Hippocampal formation (tissue), 2 donors: ENCODE data around the gene IRF8.

Experiments
- DNase-seq, 2 donors: peaks; one replicate each; lab custom pipeline; 2025; lab: John Stamatoyannopoulos, UW

IRF8 gene

DNA sequence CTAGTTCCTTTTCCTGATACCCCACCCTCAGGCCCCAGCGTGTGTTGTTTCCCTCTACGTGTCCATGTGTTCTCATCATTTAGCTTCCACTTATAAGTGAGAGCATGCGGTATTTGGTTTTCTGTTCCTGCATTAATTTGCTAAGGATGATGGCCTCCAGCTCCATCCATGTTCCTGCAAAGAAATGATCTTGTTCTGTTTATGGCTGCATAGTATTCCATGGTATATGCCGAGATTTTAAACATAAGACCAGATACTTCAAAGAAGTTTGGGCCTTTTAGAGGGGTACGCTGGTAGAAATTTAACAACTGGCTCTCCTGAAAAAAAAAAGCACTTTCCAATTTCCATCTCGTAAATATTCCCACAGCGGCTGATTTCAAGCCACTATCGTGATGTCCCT is 59.8 kb downstream of the IRF8 start:
- DNase-seq, result no peak

DNA sequence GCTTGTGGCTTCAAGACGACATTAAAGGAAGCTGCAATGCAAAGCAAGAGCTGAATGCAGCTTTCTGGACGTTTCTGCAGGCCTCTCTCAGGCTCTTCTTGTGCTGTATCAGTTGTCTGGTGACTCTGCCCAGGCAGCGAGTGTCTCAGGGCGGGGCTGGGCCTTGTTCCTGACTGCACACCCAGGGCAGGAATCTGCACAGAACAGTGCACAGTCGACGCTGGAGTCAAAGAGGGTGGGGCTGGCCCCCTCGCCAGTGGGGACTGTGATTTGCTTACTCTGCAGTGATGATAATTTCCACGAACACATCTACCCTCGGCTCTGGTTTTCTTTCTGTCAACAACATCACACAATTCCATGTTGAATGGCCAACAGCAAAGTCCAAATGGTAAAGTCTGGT is 60.7 kb downstream of the IRF8 start:
- no peak for DNase-seq

DNA sequence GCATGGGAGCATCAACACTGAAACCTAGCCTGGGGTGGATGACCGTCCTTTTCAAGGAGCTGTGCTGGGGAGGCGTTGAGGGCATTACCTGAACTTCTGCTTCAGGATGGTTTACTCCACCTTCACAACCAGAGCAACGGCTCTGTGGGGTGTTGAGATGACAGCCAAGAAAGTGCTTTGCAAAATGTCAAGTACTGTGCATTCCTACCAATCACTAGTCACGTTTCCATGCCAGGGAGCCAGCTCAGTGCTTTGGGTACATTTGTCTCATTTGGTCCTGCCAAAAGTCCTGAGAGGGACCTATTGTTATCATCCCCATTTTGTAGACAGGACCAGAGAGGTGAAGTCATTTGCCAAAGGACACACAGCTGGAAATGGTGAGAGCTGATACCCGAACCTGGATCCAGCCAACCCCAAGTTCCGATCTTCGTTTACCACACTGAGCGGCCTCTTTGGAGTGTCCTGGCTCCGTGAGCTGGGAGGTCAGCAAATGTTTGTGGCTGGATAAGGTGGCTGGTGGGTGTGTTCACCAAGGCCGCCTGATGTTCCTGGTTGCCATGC is 61.6 kb downstream of the IRF8 start:
- no peak for DNase-seq

DNA sequence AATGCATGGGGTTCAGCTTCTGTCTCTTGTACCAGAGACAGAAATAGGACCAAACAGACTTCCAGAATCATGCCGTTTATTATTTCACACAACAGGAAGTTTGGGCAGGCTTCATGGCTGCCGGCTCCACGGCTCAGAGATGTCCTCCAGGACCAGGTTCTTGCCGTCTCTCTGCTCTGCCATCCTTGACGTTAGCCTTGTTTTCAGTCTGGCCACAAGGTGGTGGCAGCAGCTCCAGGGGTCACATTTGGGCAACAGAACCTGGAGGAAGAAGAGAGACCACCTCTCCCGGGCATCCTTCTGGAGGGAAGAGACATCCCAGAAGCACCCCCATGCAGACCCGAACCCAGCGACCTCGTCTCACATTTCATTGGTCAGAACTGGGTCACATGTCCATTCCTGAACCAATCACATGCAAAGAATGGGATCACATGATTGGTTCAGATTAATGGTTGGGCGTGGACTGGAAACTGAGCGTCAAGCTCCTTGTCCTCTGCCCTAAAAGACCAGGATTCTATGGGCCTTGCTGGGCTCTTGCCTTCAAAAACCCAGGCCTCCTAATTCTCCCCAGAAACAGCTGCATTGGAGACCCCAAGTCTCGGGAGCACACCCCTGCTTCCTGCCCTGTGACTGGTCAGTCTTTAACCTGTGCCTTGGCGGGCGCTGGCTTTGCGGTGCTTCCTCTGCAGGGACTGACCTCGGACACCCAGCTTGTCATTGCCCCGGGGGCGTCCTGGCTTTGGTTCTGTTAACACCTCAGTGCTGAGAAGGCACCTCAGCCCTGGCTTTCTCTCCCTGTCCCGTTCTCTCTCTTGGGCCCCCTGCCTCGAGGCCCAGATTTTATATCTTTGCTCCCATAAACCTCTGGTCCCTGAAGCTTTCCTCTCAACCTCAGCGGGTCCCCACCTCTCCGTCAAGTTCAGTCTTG is 63.3 kb downstream of the IRF8 start:
- no peak for DNase-seq

DNA sequence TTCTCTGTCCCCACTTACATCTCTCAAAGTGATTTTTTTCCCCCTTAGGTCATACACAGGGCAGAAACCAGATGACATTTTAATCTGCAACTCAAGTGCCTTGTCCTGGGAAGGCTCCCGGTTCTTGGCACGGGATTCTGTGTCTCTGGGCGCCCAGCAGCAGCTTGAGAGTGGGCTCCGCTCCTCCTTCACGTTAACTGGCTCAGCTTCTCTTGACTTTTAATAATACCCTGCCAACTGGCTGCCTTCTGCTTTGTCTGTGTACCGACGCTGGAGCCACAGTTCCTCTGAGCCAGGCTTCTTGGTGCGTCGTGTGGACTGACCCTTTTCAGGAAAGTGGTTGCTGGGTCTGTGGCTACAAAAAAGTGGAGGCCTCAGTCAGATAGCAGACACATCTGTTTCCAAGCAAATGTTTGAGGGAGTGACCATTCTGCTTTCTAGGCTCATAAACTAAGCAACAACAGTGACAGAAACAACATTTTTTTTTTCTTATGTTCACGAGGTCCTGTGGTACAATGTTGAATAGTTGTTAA is 64.9 kb downstream of the IRF8 start:
- DNase-seq, result no peak

DNA sequence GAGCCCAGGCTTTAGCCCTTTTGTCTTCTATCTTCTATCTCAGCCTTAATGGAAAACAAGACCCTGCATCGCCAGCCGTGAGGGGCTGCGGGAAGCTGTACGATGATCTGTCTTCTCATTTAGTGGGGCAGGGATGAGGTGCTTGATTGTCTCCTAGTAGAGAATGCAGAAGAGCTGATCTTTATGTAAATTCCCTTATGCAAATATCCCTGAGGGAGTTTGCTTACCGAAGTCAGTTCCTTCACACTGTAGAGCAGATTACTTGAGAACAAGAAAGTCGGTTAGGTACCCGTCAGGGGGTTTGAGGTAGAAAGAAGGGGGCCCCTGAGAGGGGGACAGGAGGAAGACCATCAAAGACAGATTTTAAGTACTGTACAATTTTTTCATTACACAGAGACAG is 66.2 kb downstream of the IRF8 start:
- DNase-seq, result no peak

DNA sequence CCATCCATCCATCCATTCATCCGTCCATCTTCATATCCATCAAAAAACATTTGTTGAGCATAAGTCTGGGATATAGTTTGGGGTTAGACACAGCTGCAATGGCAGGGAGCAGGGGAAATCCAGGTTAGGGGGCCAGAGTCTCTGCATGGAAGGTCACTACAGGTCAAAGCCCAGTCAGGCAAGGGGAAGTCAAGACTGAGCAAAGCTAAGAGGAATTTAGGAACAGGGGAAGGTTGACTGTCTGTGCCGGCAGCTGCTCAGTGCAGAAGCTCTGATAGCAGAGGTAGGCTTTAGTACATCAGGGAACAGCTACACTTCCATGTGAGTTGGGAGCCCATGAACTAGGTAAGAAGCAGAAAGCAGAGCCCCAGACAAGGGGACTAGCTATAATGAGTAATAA is 68.1 kb downstream of the IRF8 start:
- no peak for DNase-seq

DNA sequence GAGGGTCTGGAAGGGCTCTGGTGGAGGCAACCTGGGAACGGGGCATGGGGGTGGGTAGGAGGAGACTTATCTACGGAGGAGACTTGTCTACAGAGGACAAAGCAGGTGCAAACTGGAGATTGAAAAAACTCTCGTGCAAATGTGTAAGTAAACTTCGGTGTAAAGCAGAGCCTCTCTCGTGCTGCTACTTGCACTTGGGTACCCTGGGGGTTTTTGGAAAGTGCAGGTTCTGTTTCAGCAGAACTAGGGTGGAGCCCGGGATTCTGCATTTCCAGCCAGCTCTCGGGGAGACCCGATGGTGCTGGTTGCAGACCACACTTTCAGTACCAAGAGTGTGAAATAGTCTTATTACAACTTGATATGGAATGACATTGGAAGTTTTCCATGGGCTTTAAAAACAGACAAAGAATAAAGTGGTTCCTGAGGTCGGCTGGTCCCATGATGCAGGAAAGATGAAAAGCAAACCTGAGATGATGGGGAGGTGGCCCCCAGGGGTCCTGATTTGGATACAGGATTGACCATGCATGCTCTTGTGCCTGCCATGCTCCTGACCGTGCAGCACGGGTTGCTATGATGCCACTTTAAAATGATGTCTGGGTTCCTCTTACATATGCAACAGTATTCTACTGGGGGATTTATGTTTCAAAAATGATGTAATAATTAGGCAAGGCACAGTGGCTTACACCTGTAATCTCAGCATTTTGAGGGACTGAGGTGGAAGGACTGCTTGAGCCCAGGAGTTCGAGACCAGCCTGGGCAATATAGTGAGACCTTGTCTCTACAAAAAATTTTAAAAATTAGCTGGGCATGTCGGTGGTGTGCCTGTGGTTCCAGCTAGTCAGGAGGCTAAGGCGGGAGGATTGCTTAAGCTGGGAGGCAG is 69.3 kb downstream of the IRF8 start:
- DNase-seq, result no peak

DNA sequence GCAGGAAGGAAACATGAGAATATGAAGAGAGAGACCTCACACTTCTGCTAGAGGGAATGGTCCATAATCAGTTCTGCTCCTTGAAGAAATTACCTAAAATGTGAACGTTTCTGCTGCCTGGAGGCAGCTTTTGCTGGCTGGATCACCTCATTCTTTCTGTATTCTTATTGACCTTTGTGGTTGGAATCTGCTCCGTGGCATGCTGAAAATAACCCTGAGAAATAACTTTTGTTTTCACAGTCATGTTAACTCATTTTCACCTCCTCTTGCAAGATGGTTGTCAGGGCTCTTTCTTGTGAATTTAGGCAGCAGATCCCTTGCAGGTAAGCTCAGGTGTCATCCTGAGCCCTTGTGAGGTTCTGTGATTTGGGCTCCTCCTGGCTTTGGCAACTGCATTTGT is 70.2 kb downstream of the IRF8 start:
- no peak for DNase-seq

DNA sequence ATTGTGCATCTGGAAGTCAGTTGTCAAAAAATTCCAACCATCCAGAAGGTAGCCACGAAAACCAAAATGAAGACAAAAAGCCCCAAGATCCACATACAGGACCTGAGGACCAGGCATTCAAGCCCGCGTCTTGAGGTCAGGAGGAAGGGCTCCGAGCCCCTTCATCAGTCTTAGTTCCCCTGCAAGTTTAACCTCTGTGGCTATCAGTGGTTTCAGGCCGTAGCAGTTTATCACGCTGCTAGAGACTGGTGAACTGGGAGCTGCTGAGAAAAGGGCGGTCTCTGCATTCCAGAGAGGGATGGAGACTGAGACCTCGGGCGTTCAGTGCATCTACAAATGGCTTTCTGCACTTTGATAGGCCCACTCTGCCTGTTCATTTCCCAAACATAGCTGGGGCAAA is 70.6 kb downstream of the IRF8 start:
- DNase-seq, result no peak

DNA sequence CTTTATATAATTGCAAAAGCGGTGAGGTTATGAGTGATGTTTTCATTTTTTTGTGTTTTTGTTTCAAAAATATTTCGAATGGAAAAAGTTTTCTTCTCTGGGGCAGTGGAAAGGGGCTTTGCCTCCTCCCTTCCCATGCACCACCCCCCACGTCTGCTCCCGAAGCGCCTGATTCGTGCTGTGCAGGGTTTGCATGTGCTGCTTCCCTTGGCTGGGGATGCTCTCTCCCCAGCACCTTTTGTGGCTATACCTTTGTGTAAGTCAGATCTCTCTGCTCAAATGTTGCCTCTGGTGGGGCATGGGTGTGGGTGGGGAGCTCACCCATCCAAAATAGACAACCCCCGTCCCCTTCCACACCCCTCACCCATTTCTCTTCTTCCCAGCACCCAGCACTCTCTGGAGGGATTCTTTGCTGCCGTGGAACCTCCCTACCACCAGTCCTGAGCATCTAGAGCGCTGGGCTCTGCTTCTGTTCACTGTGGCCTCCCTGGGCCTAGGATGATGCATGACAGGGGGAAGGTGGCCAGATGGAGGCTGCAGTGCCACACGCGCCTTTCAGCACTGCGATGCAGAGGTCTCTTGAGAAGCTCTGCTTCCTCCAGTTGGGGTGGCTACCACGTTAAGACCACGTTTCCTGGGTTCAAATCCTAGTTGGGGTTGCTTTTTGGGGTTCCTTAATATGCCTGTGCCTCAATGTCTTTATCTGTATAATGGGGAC is 71.2 kb downstream of the IRF8 start:
- no peak for DNase-seq

DNA sequence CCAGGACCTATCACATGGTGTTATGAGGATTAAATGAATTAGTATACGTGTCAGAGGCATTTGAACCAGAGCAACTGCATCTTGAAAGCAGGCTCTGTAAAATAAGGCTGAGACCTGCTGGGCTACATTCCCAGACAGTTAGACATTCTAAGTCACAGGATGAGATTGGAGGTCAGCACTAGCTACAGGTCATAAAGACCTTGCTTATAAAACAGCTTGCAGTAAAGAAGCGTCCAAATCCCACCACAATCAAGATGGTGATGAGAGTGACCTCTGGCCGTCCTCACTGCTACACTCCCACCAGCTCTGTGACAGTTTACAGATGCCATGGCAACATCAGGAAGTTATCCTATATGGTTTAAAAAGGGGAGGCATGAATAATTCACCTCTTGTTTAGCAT is 71.8 kb downstream of the IRF8 start:
- no peak for DNase-seq
